Measurements from ENCODE around the gene MRPL48.
A peak's percentile ranks its signal among the peaks of the same experiment; 100 is the strongest.
"Not testable (repeated sequence)": the region's sequence is repeated elsewhere in the genome, so short reads cannot be mapped to it uniquely, and the experiment has no call there.

The MRPL48 gene

DNA sequence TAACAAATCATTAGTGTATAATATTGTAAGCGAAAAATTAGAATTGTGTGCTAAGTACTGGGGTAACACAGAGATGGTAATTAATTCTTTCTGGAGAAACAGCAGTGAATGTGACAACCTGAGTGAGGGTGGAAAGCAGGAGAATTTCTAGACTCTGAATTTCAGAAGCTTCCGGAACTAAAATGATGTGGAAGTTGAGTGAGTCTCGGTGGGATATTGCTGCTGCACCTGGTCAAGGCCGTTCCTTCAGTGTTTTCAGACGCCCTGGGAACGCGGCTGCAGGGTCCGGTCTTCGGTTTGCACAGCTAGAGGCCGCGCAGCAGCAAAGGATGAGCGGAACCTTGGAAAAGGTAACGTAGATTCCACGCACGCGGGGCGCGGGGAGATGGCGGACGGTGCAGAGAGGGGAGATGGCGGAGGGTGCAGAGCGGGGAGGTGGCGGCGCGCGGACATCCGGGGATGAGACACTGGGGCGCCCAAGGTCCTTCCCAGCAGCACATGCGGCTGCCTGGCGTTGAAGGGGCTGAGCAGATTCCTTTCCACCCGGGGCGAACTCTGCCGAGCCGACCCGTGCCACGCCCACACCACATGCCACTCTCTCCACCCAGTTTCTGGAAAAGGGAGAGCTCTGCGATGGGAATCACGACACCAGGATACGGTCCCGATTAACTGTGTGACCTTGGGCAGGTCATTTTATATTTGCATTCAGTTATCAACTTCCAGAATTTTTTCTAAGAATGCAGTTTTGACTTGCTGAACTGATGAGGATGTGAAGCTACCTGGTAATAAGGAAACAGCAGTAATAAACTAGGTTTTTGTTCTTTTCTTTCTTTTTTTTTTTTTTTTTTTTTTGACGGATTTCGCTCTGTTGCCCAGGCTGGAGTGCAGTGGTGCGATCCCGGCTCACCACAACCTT is at the start of gene MRPL48:
TSS of gene MRPL48 (plus strand) at position 232 of the 916 bp plus-strand sequence. CDS start at position 330, 98 bp downstream.
- peak; percentile 87 for DNase-seq

DNA sequence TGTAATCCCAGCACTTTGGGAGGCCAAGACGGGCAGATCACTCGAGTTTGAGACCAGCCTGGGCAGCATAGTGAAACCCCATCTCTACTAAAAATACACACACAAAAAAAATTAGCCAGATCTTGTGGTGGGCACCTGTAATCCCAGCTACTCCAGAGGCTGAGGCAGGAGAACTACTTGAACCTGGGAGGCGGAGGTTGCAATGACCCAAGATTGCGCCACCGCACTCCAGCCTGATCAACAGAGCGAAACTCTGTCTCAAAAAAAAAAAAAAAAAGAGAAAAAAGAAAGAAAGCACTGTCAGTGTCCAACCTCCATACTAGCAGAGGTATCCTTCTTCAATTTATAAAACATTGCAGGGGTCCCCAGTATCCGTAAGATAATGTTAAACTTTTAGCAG is 44.6 kb upstream of the MRPL48 start:
- no peak for DNase-seq

DNA sequence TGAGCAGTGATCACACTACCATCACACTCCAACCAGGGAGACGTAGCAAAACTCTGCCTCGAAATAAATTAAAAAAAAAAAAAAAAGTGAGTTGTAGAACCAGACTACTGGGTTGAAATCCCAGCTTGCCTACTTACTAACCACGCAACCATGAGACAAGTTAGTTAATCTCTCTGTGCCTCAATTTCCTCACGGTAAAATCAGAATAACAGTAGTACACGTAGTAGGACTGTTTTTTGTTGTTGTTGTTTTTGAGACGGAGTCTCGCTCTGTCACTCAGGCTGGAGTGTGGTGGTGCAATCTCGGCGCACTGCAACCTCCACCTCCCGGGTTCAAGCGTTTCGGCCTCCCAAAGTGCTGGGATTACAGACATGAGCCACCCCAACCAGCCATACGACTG is 41.0 kb upstream of the MRPL48 start:
- no peak for DNase-seq

DNA sequence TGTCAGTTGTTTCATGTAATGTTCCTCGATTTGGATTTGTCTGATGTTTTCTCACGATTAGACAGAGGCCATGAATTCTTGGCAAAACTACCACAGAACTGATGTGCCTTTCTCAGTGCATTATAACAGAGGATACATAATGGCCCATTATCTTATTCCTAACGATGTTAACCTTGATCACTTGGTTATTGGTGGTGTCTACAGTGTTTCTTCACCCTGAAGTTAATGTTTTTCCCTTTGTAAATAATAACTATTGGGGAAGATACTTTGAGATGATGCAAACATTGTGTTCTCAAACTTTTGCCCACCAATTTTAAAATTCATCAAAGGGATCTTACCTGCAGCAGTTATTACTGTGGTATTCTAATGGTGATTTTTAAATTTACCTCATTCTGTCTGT is 39.9 kb upstream of the MRPL48 start:
- DNase-seq, result no peak

DNA sequence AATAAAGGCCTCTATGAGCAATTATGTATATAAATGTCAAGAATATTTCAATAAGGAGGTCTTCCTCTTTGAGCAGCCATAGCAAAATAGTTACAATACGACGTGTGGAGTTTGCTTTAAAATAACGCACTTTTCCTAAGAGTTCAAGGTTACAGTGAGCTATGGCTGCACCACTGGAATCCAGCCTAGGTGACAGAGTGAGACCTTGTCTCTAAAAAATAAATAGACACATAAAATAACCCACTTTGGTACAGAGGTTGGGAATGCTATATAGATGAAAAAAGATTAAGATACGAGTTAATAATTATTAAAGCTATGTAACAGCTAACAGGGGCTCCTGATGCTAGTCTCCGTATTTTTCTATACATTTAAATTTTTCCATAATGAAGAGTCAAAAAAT is 39.4 kb upstream of the MRPL48 start:
- DNase-seq, result no peak

DNA sequence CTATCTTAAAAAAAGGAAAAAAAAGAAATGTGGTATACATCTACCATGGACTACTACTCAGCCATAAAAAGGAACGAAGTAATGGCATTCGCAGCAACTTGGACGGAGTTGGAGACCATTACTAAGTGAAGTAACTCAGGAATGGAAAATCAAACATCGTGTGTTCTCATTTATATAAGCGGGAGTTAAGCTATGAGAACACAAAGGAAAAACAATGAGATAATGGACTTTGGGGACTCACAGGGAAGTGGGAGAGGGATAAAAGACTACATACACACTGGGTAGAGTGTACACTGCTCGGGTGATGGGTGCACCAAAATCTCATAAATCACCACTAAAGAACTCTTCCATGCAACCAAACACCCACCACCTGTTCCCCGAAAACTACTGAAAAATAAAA is 38.6 kb upstream of the MRPL48 start:
- DNase-seq, result no peak

DNA sequence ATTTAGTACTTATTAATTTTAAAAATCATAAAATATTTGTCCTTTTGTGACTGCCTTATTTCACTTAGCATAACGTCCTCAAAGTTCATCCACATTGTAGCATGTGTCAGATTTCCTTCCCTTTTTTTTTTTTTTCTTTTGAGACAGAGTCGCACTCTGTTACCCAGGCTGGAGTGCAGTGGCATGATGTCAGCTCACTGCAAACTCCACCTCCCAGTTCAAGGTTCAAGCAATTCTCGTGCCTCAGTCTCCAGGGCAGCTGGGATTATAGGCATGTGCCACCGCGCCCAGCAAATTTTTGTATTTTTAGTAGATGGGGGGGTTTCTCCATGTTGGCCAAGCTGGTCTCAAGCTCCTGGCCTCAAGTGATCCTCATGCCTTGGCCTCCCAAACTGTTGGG is 37.4 kb upstream of the MRPL48 start:
- no peak for DNase-seq

DNA sequence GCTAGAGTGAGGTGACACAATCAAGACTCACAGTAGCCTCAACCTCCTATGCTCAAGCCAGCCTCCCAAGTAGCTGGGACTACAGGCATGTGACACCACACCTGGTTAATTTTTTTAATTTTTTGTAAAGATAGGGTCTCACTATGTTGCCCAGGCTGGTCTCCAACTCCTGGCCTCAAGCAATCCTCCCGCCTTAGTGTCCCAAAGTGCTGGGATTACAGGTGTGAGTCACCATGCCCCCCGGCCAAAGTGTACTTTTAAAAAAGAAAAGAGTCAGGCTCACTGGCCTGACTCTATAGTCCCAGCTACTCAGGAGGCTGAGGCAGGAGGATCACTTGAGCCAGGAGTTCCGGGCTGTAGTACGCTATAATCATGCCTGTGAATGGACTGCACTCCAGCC is 36.8 kb upstream of the MRPL48 start:
- DNase-seq, result not testable (repeated sequence)

DNA sequence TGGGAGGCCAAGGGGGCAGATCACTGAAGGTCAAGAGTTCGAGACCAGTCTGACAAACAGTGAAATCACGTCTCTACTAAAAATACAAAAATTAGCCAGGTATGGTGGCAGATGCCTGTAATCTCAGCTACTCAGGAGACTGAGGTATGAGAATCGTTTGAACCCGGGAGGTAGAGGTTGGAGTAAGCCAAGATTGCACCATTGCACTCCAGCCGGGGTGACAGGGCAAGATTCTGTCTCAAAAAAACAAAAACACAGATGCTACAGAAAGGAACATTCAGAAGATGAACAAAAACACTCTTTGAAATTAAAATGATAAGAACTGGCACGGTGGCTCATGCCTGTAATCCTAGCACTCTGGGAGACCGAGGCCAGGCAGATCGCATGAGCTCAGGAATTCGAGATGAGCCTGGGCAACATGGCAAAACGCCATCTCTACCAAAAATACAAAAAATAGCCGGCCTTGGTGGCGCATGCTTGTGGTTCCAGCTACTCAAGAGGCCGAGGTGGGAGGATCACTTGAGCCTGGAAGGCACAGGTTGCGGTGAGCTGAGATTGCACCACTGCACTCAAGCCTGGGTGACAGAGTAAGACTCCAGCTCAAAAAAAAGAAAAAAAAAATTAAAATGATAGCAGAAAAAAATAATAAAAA is 35.3 kb upstream of the MRPL48 start:
- no peak for DNase-seq

DNA sequence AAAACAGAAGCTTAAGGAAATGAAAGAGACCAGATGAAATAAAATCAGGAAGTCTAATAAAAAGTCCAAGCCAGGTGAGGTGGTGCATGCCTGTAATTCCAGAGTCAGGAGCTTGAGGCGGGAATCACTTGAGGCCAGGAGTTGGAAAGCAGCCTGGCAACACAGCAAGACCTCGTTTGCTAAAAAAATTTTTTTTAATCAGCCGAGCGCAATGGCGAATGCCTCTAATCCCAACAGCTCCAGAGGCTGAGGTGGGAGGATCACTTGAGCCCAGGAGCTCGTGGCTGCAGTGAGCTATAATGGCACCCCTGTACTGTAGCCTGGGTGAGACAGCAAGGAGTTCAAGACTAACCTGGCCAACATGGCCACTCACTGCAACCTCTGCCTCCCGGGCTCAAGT is 34.8 kb upstream of the MRPL48 start:
- no peak for DNase-seq

DNA sequence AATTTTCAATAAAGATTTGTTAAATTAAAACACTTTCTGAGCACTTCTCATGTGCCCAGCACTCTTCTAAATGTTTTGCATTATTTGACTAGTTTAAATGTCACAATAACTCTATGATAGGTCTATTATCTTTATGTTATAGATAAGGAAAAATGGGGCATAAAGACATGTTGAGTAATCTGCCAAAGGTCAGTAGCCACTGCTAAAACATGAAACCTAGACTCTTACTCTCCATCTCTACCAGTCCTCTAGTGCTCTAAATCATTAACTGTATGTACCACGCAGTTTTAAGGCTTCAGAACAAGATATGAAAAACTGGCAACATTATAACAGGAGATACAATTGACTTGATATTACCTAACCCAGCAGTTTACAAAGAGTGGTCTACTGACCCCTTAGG is 33.7 kb upstream of the MRPL48 start:
- no peak for DNase-seq

DNA sequence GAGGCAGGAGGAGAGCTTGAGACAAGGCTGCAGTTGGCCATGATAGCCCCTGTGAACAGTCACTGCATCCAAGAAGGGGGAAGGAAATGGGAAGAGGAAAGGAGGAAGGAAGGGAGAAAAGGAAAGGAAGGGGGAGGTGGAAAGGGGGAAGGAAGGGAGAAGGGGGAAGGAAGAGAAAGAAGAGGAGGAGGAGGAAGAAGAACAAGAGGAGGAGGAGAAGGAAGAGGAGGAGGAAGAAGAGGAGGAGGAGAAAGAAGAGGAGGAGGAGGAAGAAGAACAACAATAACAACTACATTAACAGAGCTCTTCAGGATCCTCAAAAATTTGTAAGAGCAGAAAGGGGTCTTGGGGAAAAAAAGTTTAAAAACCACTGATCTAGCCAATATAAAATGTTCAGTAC is 32.0 kb upstream of the MRPL48 start:
- no peak for DNase-seq

DNA sequence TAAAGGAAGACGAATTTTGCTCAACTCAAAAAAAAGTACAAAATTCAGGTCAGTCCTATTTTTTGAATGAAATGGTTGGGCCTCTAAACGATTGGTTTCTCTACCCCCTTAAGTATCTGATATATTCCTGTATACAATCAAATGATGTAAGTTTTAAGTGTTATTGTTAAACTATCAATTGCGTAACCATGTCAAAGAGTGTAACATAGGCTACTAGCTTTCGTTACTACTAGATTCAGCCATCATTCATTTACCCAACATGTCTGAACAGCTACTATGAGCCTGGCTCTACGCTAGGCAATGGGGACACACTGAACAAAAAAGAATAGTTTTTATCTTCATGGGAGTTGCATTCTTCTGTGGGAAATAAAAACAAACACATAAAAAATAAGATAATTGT is 30.1 kb upstream of the MRPL48 start:
- DNase-seq, result no peak

DNA sequence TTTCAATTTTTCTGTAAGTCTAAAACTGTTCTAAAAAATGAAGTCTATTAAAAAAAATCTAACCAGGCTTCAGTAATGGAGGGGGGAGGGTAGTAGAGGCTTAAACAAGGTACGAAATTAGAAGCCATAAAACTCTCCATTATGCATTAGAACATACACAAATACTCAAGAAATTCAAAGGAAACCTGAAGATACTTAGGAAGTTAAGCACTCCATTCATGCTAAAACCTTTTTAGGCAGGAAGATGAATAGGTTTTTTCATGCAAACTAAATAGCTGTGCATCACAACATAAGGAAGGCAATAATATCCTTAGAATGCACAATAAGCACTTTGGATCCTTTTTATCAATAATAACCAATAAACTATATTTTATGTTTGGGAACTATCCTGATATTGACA is 29.2 kb upstream of the MRPL48 start:
- DNase-seq, result no peak

DNA sequence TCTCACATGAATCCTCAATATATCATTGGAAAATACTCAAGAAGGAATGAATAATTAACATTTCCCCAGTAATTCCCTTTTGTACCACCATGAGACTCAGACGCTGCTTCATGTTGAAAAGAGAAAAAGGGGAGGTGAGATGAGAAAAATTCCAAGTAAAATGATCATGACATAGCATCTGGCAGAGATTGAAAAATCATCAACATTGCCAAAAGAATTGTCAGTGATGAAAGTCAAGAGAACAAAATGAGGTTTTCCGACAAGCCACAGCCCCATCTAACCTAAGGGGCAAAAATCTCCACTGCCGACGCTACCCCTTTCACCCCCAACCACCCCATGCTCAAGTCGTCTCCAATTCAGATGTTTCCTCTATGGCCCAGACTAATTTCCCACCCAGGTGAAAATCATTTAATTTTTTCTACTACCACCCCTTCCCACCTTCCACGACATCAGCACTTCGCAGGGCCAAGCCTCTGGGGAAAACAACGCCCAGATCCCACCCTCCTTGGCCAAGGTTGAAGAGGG is 28.0 kb upstream of the MRPL48 start:
- no peak for DNase-seq

DNA sequence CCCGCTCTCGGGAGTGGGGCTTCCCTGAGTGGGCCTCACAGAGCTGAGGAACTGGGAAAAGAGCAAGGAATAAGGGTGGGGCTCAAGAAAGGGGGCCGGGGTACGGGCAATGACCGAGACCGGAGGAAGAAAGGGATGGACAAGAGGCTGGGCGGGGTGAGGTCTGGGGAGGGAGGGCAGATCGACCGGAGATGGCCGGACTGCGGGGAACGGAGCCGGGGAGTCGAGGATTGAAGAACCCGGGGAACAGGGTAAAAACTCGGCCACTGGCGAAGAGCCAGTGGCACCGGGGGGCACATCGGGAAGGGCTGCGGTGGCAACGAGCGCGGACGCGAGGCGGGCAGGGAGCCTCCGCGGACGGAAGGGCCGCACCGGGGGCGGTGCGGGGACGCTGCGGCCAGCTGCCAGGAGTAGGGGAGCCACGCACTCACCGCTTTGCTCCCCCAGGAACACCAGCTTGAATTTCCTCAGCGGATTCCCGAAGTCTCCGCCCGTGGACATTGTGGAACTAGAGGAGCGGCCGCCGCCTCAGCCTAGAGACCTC is 27.5 kb upstream of the MRPL48 start:
- no peak for DNase-seq

DNA sequence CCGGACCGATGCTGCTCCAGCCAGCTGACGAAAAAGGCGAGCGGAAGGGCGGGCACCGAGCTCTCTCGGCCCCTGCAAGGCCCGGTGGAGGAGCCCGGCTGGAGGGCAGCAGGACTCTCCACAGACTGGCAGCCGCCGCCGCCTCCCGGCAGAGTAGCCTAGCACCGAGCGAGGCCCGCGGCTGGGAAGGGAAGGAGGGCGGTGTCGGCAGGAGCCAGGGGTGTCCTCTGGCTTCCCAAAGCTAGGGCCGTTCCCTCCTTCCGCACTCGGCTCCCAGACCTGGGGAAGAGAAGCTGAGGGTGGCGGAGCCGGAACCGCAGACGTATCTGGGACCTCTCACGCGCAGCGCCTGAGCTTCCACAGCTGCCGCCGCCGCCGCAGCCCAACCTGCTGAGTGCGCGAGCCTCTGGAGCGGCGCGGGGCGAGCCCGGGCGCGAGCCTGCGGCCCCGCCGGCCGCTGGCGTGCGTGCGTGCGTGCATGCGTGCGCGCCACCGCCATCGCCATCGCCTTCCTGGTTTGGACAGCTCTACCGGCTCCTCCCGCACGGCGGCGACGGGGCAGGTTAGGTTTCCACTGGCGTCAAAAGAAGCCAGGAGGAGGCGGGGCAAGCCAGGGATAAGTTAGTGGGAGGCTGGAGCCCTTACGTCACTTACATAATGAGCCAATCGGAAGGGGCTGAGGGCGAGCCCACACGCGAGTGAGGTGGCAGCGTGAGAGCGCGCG is 26.8 kb upstream of the MRPL48 start, which contains the start of gene RAB6A:
TSS of gene RAB6A (minus strand) at position 396 of the 724 bp plus-strand sequence. CDS start 439 bp downstream, outside the sequence.
- peak; percentile 100 for DNase-seq

DNA sequence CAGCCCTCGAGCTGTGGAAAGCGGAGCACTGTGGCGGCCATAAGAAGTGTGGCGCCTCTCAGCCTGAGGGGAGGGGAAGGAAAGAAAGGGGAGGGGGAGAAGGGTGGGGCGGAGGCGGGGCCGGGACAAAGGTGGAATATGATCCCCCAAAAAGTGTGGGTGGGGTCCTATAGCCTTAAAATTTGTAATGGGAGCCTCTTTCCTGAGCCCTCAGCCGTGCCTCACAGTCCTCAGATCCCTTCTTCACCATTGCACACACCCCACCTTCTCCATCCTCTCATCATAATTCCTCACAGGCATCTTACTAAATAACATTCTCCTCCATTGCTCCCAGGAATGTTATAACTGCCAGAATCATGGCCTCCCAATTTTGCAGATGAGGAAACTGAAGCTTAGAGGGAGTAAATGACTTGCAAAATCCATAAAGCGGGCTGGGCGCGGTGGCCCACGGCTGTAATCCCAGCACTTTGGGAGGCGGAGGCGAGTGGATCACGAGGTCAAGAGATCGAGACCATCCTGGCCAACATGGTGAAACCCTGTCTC is 26.2 kb upstream of the MRPL48 start:
- no peak for DNase-seq

DNA sequence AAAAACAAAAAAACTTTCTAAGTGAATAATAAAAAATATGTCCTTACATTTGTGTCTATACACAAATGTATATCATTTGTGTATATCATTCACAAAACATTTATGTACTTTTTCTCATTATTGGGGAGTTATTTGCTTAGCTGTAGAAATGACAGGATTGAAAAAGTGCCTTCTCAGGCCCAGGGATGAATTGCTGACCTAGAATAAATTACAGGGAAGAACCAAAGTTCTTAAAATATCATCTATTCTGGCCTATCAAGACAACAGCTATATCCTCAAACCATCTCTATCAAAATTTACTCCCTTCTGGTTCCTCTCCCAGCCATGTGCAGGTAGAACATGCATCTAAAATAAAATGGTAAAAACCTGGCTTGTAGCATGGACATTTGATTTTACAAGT is 24.9 kb upstream of the MRPL48 start:
- DNase-seq, result no peak

DNA sequence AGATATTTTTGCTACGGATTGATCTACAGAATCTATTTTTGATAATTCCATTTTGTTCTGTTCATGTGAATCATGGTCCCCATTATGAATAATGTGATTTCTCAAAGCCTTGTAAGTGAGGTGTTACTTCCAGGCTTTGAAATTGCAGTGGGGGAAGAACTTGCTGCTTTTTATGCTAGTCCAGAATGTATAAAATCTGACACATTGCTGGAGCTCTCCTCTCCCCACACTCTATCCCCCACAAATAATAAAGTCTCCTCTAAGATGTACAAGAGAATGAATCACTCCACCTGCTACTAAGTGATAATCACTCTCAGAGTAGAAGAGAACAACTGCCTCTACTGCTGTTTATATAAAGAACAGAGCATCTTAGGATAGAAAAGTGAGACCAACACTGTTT is 20.9 kb upstream of the MRPL48 start:
- no peak for DNase-seq

DNA sequence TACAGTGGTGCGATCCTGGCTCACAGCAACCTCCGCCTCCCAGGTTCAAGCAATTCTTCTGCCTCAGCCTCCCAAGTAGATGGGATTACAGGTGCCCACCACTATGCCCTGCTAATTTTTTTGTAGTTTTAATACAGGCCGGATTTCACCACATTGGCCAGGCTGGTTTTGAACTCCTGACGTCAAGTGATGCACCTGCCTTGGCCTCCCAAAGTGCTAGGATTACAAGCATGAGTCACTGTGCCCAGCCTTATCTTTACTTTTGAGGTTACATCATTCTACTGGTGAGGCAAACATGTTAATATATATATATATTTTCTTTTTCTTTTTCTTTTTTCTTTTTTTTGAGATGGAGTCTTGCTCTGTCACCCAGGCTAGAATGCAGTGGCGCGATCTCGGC is 16.9 kb upstream of the MRPL48 start:
- not testable (repeated sequence) for DNase-seq

DNA sequence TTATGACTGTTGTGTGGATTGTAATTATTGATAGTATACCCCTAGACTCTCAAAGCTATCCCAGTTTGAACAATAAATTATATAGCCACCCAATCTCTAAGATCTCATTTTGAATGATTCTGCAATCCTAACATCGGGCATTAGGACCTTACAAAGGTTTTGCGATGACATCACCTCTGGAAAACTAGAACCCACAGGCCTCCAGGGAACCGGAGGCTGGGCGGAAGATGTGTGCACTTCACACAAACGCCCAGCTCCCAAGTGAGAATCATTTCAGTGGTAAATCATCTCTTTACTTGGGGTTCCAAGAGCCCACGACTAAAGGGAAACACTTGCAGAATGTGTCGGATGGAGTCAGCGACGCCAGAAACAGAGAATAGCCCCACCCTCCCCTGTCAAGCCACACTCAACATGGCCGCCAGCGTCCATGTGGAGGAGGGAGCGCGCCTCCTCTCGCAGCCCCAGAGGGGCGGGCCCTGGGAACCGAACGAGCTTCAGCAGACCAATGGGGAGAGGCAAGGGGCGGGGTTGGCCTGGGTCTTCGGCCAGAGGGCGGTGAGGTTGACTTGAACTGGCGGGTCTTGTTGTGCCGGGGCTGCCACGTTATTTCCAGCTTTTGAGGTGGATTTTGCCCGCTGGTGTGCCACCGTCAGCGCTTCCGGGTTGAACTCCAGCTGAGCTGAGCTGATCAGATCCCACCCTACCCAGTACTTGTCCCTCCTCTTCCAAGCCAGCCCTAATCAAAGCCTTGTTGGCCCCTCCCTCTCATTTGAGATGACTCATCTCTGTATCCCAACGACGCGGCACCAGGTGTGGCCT is 8.4 kb upstream of the MRPL48 start:
- peak; percentile 98 for DNase-seq

Measured in CD4-positive, alpha-beta T cell treated with Interleukin-4 for 4 hours (primary cell).